ENCODE data around the gene LYL1. TPM values are rescaled to one million over a fixed set of nuclear protein-coding genes. Genes with fewer than 3 reads are reported as not detected.
A peak's percentile ranks its signal among the peaks of the same experiment; 100 is the strongest.

LYL1 gene
- total and polyA plus RNA-seq, 9 of the 15 experiments (the other 6 are each of a cell fraction or from before 2014, with no cell fraction given): 1.3 to 266 (median 34.0) TPM

DNA sequence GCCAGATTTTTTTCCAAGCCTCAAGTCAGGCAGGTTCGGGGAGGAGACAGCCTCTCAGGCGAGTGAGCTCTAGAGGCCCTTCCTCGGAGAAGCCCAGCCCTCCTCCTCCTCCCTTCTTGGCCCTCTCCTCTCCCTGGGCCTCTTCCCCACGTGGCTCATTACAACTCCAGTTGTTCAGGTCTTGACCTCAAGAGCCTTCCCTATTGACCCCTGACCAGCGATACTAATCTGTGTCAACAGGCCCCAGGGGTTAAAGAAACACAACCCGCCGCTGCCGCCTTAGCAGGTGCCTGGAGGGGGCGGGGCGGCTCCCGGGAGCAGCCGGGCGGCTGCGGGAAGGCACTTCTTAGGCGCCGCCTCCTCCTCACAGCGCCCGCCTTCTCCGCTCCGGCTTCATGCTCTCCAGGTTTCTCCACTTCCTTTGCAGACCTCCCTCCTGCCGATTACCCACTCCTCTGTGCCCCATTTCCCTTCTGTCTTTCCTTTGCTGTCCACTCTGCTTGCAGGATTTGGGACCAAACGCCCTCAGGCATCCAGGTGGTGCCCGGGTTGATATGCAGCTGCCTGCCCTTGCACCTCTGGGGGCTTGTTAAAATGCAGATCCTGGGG is 51.0 kb downstream of the LYL1 start (continued):
- TF ChIP-seq MCM7 (IDR thresholded peaks at IDR 0.05) (no peak), KAT7 (CRISPR knock-in tag; IDR thresholded peaks at IDR 0.05; ENCODE audit: borderline replicate concordance) (0 out of 2 replicates have a peak, but pooled peaks have one; percentile 38), ZKSCAN3 (CRISPR knock-in tag; IDR thresholded peaks at IDR 0.05) (no peak), STAG1 (CRISPR knock-in tag; IDR thresholded peaks at IDR 0.05; ENCODE audit: borderline replicate concordance) (no peak), ZNF780A (CRISPR knock-in tag; IDR thresholded peaks at IDR 0.05) (no peak), JUN (IDR thresholded peaks at IDR 0.05; ENCODE audit: borderline replicate concordance, low read depth, low read length) (no peak), JUN (CRISPR knock-in tag; IDR thresholded peaks at IDR 0.05; ENCODE audit: borderline replicate concordance) (no peak), NCOA2 (IDR thresholded peaks at IDR 0.05; ENCODE audit: partially characterized antibody in 2 of 2) (no peak), HMGN3 (IDR thresholded peaks at IDR 0.05; ENCODE audit: borderline replicate concordance, extremely low read depth, insufficient read length, low read depth, low read length) (peak; percentile 98), L3MBTL2 (IDR thresholded peaks at IDR 0.05) (peak; percentile 82), ZNF347 (CRISPR knock-in tag; IDR thresholded peaks at IDR 0.05; ENCODE audit: low read depth) (no peak), KDM2B (CRISPR knock-in tag; IDR thresholded peaks at IDR 0.05) (no peak), KHSRP (IDR thresholded peaks at IDR 0.05) (no peak), KLF10 (CRISPR knock-in tag; IDR thresholded peaks at IDR 0.05) (no peak), MAFF (IDR thresholded peaks at IDR 0.05; ENCODE audit: low read length) (no peak), THRAP3 (IDR thresholded peaks at IDR 0.05; ENCODE audit: borderline replicate concordance) (no peak), PKNOX1 (IDR thresholded peaks at IDR 0.05) (0 out of 2 replicates have a peak, but pooled peaks have one; percentile 27), ZBTB8A (IDR thresholded peaks at IDR 0.05; ENCODE audit: partially characterized antibody) (no peak), SRSF1 (IDR thresholded peaks at IDR 0.05; ENCODE audit: low read depth, low read length) (no peak), HNRNPL (IDR thresholded peaks at IDR 0.05; ENCODE audit: low read depth, low read length) (no peak), HCFC1 (IDR thresholded peaks at IDR 0.05; ENCODE audit: low read depth, low read length) (no peak), POLR2H (tag; IDR thresholded peaks at IDR 0.05; ENCODE audit: low read depth) (no peak), ZNF589 (CRISPR knock-in tag; IDR thresholded peaks at IDR 0.05; ENCODE audit: low read depth) (0 out of 2 replicates have a peak, but pooled peaks have one; percentile 58), SIN3A (IDR thresholded peaks at IDR 0.05; ENCODE audit: borderline replicate concordance in 2 of 2, control insufficient read depth in 1 of 2, low read depth in 2 of 2, low read length in 2 of 2) (no peak), ZNF75A (CRISPR knock-in tag; IDR thresholded peaks at IDR 0.05) (no peak), SMARCA5 (IDR thresholded peaks at IDR 0.05) (no peak), NCOA6 (IDR thresholded peaks at IDR 0.05) (no peak), ZNF146 (CRISPR knock-in tag; IDR thresholded peaks at IDR 0.05; ENCODE audit: unreplicated experiment) (no peak)
- TF ChIP-seq, protein P1, sequence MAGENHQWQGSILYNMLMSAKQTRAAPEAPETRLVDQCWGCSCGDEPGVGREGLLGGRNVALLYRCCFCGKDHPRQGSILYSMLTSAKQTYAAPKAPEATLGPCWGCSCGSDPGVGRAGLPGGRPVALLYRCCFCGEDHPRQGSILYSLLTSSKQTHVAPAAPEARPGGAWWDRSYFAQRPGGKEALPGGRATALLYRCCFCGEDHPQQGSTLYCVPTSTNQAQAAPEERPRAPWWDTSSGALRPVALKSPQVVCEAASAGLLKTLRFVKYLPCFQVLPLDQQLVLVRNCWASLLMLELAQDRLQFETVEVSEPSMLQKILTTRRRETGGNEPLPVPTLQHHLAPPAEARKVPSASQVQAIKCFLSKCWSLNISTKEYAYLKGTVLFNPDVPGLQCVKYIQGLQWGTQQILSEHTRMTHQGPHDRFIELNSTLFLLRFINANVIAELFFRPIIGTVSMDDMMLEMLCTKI (IDR thresholded peaks at IDR 0.05; ENCODE audit: partially characterized antibody): no peak
- TF ChIP-seq, protein P2, sequence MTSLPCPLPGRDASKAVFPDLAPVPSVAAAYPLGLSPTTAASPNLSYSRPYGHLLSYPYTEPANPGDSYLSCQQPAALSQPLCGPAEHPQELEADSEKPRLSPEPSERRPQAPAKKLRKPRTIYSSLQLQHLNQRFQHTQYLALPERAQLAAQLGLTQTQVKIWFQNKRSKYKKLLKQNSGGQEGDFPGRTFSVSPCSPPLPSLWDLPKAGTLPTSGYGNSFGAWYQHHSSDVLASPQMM (CRISPR knock-in tag; IDR thresholded peaks at IDR 0.05): no peak

All from K562 (cell line).